Heart left ventricle (tissue), 16 donors: Measurements from ENCODE around the gene ATOSB. TPM values are rescaled to one million over a fixed set of nuclear protein-coding genes. Genes with fewer than 3 reads are reported as not detected.

Source experiments
- ATAC-seq, 4 donors: fragments of 200-7000 bp; cut with Tn5 transposase; one replicate each; pipeline ENCODE4 v1.9.1; 2020 to 2022; ENCODE audit warnings: moderate library complexity in 4 of 4, mild to moderate bottlenecking in 3 of 4, moderate number of reproducible peaks in 1 of 4
- DNase-seq, 5 donors: peaks; one replicate each; pipeline ENCODE4 v3.0.0-alpha.2; 2020
- H3K27ac ChIP-seq, 12 donors: fragments of 200-600 bp; sonication (generic) in 4 of 12; one replicate each; pipeline versions ENCODE4 v1.5.0 to v1.8.0; 2016 to 2022; ENCODE audit warnings: mild to moderate bottlenecking in 2 of 12
- H3K27me3 ChIP-seq, 9 donors: fragments of 200-600 bp; sonication (generic) in 2 of 9; one replicate each; pipeline versions ENCODE4 v1.5.1 to v1.8.0; 2016 to 2022; ENCODE audit warnings: mild to moderate bottlenecking in 3 of 9
- H3K36me3 ChIP-seq, 9 donors: fragments of 200-600 bp; sonication (generic) in 2 of 9; one replicate each; pipeline versions ENCODE4 v1.5.0 to v1.8.0; 2018 to 2022; ENCODE audit warnings: mild to moderate bottlenecking in 2 of 9
- H3K4me1 ChIP-seq, 12 donors: fragments of 200-600 bp; sonication (generic) in 4 of 12; one replicate each; pipeline versions ENCODE4 v1.5.0 to v1.8.0; 2016 to 2022; ENCODE audit warnings: mild to moderate bottlenecking in 3 of 12
- H3K4me3 ChIP-seq, 12 donors: fragments of 200-600 bp; sonication (generic) in 4 of 12; one replicate each; pipeline versions ENCODE4 v1.5.0 to v1.8.0; 2017 to 2022; ENCODE audit warnings: mild to moderate bottlenecking in 9 of 12, moderate library complexity in 4 of 12
- H3K9me3 ChIP-seq, 12 donors: fragments of 200-600 bp; sonication (generic) in 4 of 12; one replicate each; pipeline versions ENCODE4 v1.5.0 to v1.8.0; 2016 to 2022; ENCODE audit warnings: mild to moderate bottlenecking in 1 of 12
- CTCF ChIP-seq, 12 donors: fragments of 200-600 bp; sonication (generic) in 4 of 12; IDR thresholded peaks; one replicate each; pipeline versions ENCODE4 v1.5.0 to v1.8.0; 2018 to 2022; ENCODE audit warnings: antibody characterized with exemption in 12 of 12, mild to moderate bottlenecking in 5 of 12
- POLR2A ChIP-seq, 2 donors: fragments of 450-650 bp; IDR thresholded peaks; one replicate each; pipeline ENCODE4 v1.6.1; 2017; ENCODE audit warnings: antibody characterized with exemption in 2 of 2, mild to moderate bottlenecking in 2 of 2, moderate library complexity in 2 of 2
- WGBS, 4 donors: extraction: QIAGEN DNeasy Blood & Tissue Kit in 2 of 4; methylation state at CpG; one replicate each; pipeline versions ENCODE4 v1.1.5 to v1.1.7; 2013 to 2018; 5-methylcytosine and 5-hydroxymethylcytosine counted together
- intact Hi-C, 10 donors: fragments of 100-400 bp; cut with DNase I; formaldehyde crosslinking; loops; one replicate each; pipeline versions ENCODE4 v1.11.1 to v1.14.2; 2022
- polyA plus RNA-seq, 2 donors: library from polyadenylated mRNA; stranded (reverse); fragments of 200-250 nt; gene quantifications; one replicate each; pipeline ENCODE4 v1.2.3, GENCODE V29; 2013
- total RNA-seq, 9 donors: library from RNA; depleted of rRNA in 2 of 9; stranded (reverse); fragments of >200 nt in 2 of 9; fragmentation: NEBNext Ultra II Directional in 3 of 9; extraction: Animal tissue kit (Norgen Biotek cat#: 25700) in 3 of 9; gene quantifications; one replicate each; pipeline versions ENCODE4 v1.1.0 to v1.2.4, GENCODE V29; 2016 to 2023
- donor health status: ischemic (EF 13 %, LVEDD 7.1; RV severe dilation, severe dysfunction).
- donor health status: healthy with polysubstance abuse.
- donor health status: DM: no; HTN: yes; CAD: no.
- donor health status: DM: no; HTN: no; CAD: no.
- donor health status: ischemic (EF 25% LVEDD 6.9; RV normal size, moderate dysfunction).
- donor health status: ischemic (EF 25% LVEDD 5.7; RV mildly dilated, moderate dysfunction).
- donor health status: healthy.
- donor health status: DM: yes; HTN: yes; CAD: no.
- donor health status: ischemic (EF 35%, LVEDD 5.7; RV mildly dilated, moderate dysfunction).
- donor health status: nonischemic (EF 11% LVEDD 7.7; RV severe dilation, severe dysfunction).
- donor health status: DM: yes; HTN: yes; CAD: no.
- donor health status: PGD.
- donor health status: ischemic (EF 29% LVEDD 5.4; RV normal size, mild dysfunction).
- donor health status: nonischemic (EF 23%, LVEDD 6.1; RV moderate dilation, normal function).

ATOSB gene
- total and polyA plus RNA-seq, 11 donors: 15.9 to 43.3 (median 19.5) TPM

GRCh38 chr9:35108946-35109575, 6.6 kb downstream of the ATOSB start:
- Histone ChIP-seq H3K4me1 (peaks cover 3 to 44% (median 34%) of the 10 kb centered on the region in 12 donors), H3K27me3 (no peaks in the 10 kb centered on the region), H3K36me3 (peaks cover 0 to 49% (median 44%) of the 10 kb centered on the region in 9 donors), H3K27ac (no peak overlapping the region), H3K4me3 (no peak overlapping the region), H3K9me3 (no peaks in the 10 kb centered on the region)
- ATAC-seq (no peak), DNase-seq (no peak)
- TF ChIP-seq POLR2A (IDR thresholded peaks at IDR 0.05): no peak
- no peak for TF ChIP-seq CTCF (IDR thresholded peaks at IDR 0.05)
- intact Hi-C loops: no loop called here
- 47 to 61% (median 54%) methylated on average over 5 to 8 of the region's 8 CpGs for WGBS, 4 donors

- Histone ChIP-seq H3K4me3 (no peak overlapping the region), H3K27me3 (no peaks in the 10 kb centered on the region), H3K4me1 (peaks cover 3 to 44% (median 33%) of the 10 kb centered on the region in 12 donors), H3K36me3 (peaks cover 0 to 49% (median 44%) of the 10 kb centered on the region in 9 donors), H3K9me3 (no peaks in the 10 kb centered on the region), H3K27ac (no peak overlapping the region)
- intact Hi-C loops: no loop called here
- WGBS, 4 donors: 91 to 95% (median 93%) methylated on average over 6 of the region's 6 CpGs
- ATAC-seq: no peak
- no peak for TF ChIP-seq POLR2A (IDR thresholded peaks at IDR 0.05)
- no peak for TF ChIP-seq CTCF (IDR thresholded peaks at IDR 0.05)
- no peak for DNase-seq
These were observed 7.2 kb downstream of the ATOSB start for GRCh38 chr9:35108461-35108860.

GRCh38 chr9:35107297-35108290, 8.1 kb downstream of the ATOSB start:
- Histone ChIP-seq H3K27ac (no peak overlapping the region), H3K9me3 (no peaks in the 10 kb centered on the region), H3K36me3 (peaks cover 0 to 49% (median 44%) of the 10 kb centered on the region in 9 donors), H3K4me1 (peaks cover 3 to 38% (median 30%) of the 10 kb centered on the region in 12 donors), H3K27me3 (no peaks in the 10 kb centered on the region), H3K4me3 (no peak overlapping the region)
- DNase-seq (no peak), ATAC-seq (no peak)
- TF ChIP-seq POLR2A (IDR thresholded peaks at IDR 0.05) (no peak), CTCF (IDR thresholded peaks at IDR 0.05) (no peak)
- intact Hi-C loops: no loop called here
- WGBS, 4 donors: 78 to 87% (median 82%) methylated on average over 14 to 18 of the region's 18 CpGs

- Histone ChIP-seq H3K4me3 (no peak overlapping the region), H3K27me3 (no peaks in the 10 kb centered on the region), H3K4me1 (peaks cover 0 to 41% (median 33%) of the 10 kb centered on the region in 12 donors), H3K36me3 (peaks cover 0 to 51% (median 47%) of the 10 kb centered on the region in 9 donors), H3K27ac (no peak overlapping the region), H3K9me3 (no peaks in the 10 kb centered on the region)
- 89 to 95% (median 90%) methylated on average over 7 of the region's 7 CpGs for WGBS, 4 donors
- intact Hi-C loops: no loop called here
- no peak for DNase-seq
- no peak for ATAC-seq
- TF ChIP-seq POLR2A (IDR thresholded peaks at IDR 0.05) (no peak), CTCF (IDR thresholded peaks at IDR 0.05) (no peak)
These were observed 9.3 kb downstream of the ATOSB start for GRCh38 chr9:35106343-35106730.
